Naive B cell (primary cell): ENCODE measurements around the gene KCNH6. TPM values are rescaled to one million over a fixed set of nuclear protein-coding genes. Genes with fewer than 3 reads are reported as not detected.

Source experiments
- ATAC-seq, 2 donors: fragments of 150-1000 bp; cut with Tn5 transposase; 2 replicates each; pipeline ENCODE4 v1.10.0; 2021; ENCODE audit warnings: low read depth in 2 of 2, mild to moderate bottlenecking in 2 of 2, moderate library complexity in 2 of 2
- DNase-seq: peaks from one replicate; pipeline ENCODE4 v3.0.0; 2022
- H3K27ac Mint-ChIP-seq, 6 donors: one replicate each; pipeline ENCODE4 v1.8.0; 2020 to 2022; ENCODE audit warnings: mild to moderate bottlenecking in 6 of 6, mixed read lengths in 6 of 6, moderate library complexity in 5 of 6, inconsistent platforms in 2 of 6
- H3K27me3 Mint-ChIP-seq, 3 donors: one replicate each; pipeline ENCODE4 v1.8.0; 2021 to 2022; ENCODE audit warnings: mixed read lengths in 3 of 3, mild to moderate bottlenecking in 1 of 3
- H3K36me3 Mint-ChIP-seq, 2 donors: one replicate each; pipeline ENCODE4 v1.8.0; 2020 to 2022; ENCODE audit warnings: mixed read lengths in 2 of 2, inconsistent platforms in 1 of 2, mild to moderate bottlenecking in 1 of 2
- H3K4me1 Mint-ChIP-seq, 3 donors: one replicate each; pipeline ENCODE4 v1.8.0; 2020 to 2022; ENCODE audit warnings: mixed read lengths in 3 of 3, inconsistent platforms in 1 of 3, mild to moderate bottlenecking in 1 of 3, moderate library complexity in 1 of 3
- H3K4me3 Mint-ChIP-seq, 8 donors: one replicate each; pipeline ENCODE4 v1.8.0; 2020 to 2022; ENCODE audit warnings: mild to moderate bottlenecking in 8 of 8, mixed read lengths in 8 of 8, moderate library complexity in 8 of 8, inconsistent platforms in 2 of 8
- H3K9me3 Mint-ChIP-seq, 7 donors: one replicate each; pipeline ENCODE4 v1.8.0; 2020 to 2022; ENCODE audit warnings: mixed read lengths in 7 of 7, mild to moderate bottlenecking in 5 of 7, inconsistent platforms in 2 of 7, moderate library complexity in 1 of 7
- polyA plus RNA-seq, 6 donors: library from polyadenylated mRNA; unstranded; fragments of 300-500 nt; fragmentation: Illumina TruSeq; gene quantifications; one replicate each; pipeline ENCODE4 v1.2.3, GENCODE V29; 2021; ENCODE audit warnings: low read depth in 6 of 6

The KCNH6 gene
- polyA plus RNA-seq = not detected

- peaks cover 0 to 5% (median 0%) of the 10 kb centered on the region in 7 donors for H3K9me3 Mint-ChIP-seq
- H3K27ac Mint-ChIP-seq = peak within 1 kb of the TSS in 3 of 6 donors; percentile 33 to 75 (median 62)
- peaks cover 0 to 8% of the 10 kb centered on the region in 2 donors for H3K36me3 Mint-ChIP-seq
- H3K27me3 Mint-ChIP-seq = peaks cover 36 to 78% (median 58%) of the 10 kb centered on the region in 3 donors
- ATAC-seq = no peak
- peak within 1 kb of the TSS in 5 of 8 donors; percentile 34 to 84 (median 61) for H3K4me3 Mint-ChIP-seq
- peaks cover 0 to 14% (median 7%) of the 10 kb centered on the region in 3 donors for H3K4me1 Mint-ChIP-seq
- no peak for DNase-seq
Measured at GRCh38 chr17:63523253-63523855, at the start of gene KCNH6. Gene KCNH6, plus strand, starts transcription at chr17:63523358. Its CDS starts 56 bp downstream, at chr17:63523414.

- Mint-ChIP-seq H3K4me3 (peak overlapping the region in 1 of 8 donors; percentile 31), H3K4me1 (peaks cover 13 to 19% (median 19%) of the 10 kb centered on the region in 3 donors), H3K27ac (no peak overlapping the region), H3K36me3 (no peaks in the 10 kb centered on the region), H3K27me3 (peaks cover 30 to 57% (median 43%) of the 10 kb centered on the region in 3 donors), H3K9me3 (no peaks in the 10 kb centered on the region)
- DNase-seq = no peak
- ATAC-seq = no peak
Measured at GRCh38 chr17:63474174-63474573, 49.0 kb upstream of the KCNH6 start.

- no peak overlapping the region for H3K27ac Mint-ChIP-seq
- no peak for DNase-seq
- H3K4me3 Mint-ChIP-seq = peak overlapping the region in 5 of 8 donors; percentile 31 to 86 (median 64)
Measured at GRCh38 chr17:63474586-63475460, 48.3 kb upstream of the KCNH6 start.

GRCh38 chr17:63475491-63476412 lies 47.4 kb upstream of the KCNH6 start:
- no peak for ATAC-seq
- Mint-ChIP-seq H3K36me3 (no peaks in the 10 kb centered on the region), H3K9me3 (no peaks in the 10 kb centered on the region), H3K4me1 (peaks cover 13 to 22% (median 20%) of the 10 kb centered on the region in 3 donors), H3K27ac (peak overlapping the region in 1 of 6 donors; percentile 84), H3K4me3 (peak overlapping the region; percentile 44 to 89 (median 78)), H3K27me3 (peaks cover 30 to 60% (median 43%) of the 10 kb centered on the region in 3 donors)
- DNase-seq = no peak

More at GRCh38 chr17:63474586-63475460, 48.3 kb upstream of the KCNH6 start:
- Mint-ChIP-seq H3K4me1 (peaks cover 13 to 22% (median 20%) of the 10 kb centered on the region in 3 donors), H3K9me3 (no peaks in the 10 kb centered on the region), H3K27me3 (peaks cover 30 to 60% (median 49%) of the 10 kb centered on the region in 3 donors), H3K36me3 (no peaks in the 10 kb centered on the region)
- no peak for ATAC-seq

- H3K4me1 Mint-ChIP-seq = peaks cover 13 to 22% (median 20%) of the 10 kb centered on the region in 3 donors
- ATAC-seq = peak; percentile 8 to 12
- peaks cover 28 to 61% (median 43%) of the 10 kb centered on the region in 3 donors for H3K27me3 Mint-ChIP-seq
- H3K9me3 Mint-ChIP-seq = no peaks in the 10 kb centered on the region
- H3K27ac Mint-ChIP-seq = no peak overlapping the region
- no peak for DNase-seq
- H3K4me3 Mint-ChIP-seq = peak overlapping the region; percentile 44 to 89 (median 70)
- H3K36me3 Mint-ChIP-seq = no peaks in the 10 kb centered on the region
Measured at GRCh38 chr17:63476459-63476853, 46.7 kb upstream of the KCNH6 start.

GRCh38 chr17:63476854-63477479 lies 46.2 kb upstream of the KCNH6 start, which contains the start of gene ACE:
Gene ACE, plus strand, starts transcription at chr17:63477061. Its CDS starts 34 bp downstream, at chr17:63477095.
- peak within 1 kb of the TSS in 3 of 6 donors; percentile 27 to 92 (median 56) for H3K27ac Mint-ChIP-seq
- H3K4me3 Mint-ChIP-seq = peak within 1 kb of the TSS; percentile 76 to 90 (median 86)
- peak; percentile 30 for DNase-seq
- no peaks in the 10 kb centered on the region for H3K9me3 Mint-ChIP-seq
- peak; percentile 70 to 73 for ATAC-seq
- peaks cover 13 to 22% (median 20%) of the 10 kb centered on the region in 3 donors for H3K4me1 Mint-ChIP-seq
- peaks cover 23 to 61% (median 43%) of the 10 kb centered on the region in 3 donors for H3K27me3 Mint-ChIP-seq
- H3K36me3 Mint-ChIP-seq = no peaks in the 10 kb centered on the region

GRCh38 chr17:63477480-63478440 lies 45.4 kb upstream of the KCNH6 start:
- no peaks in the 10 kb centered on the region for H3K36me3 Mint-ChIP-seq
- ATAC-seq (peak; percentile 6 to 7), DNase-seq (no peak)
- peaks cover 18 to 66% (median 47%) of the 10 kb centered on the region in 3 donors for H3K27me3 Mint-ChIP-seq
- peak overlapping the region; percentile 76 to 90 (median 84) for H3K4me3 Mint-ChIP-seq
- peaks cover 13 to 22% (median 20%) of the 10 kb centered on the region in 3 donors for H3K4me1 Mint-ChIP-seq
- peak overlapping the region in 3 of 6 donors; percentile 27 to 92 (median 56) for H3K27ac Mint-ChIP-seq
- H3K9me3 Mint-ChIP-seq = no peaks in the 10 kb centered on the region

GRCh38 chr17:63478814-63479494 lies 44.2 kb upstream of the KCNH6 start:
- ATAC-seq (peak; percentile 70 to 75), DNase-seq (peak; percentile 58)
- H3K9me3 Mint-ChIP-seq = no peaks in the 10 kb centered on the region
- H3K27ac Mint-ChIP-seq = peak overlapping the region in 1 of 6 donors; percentile 30
- peak overlapping the region in 6 of 8 donors; percentile 16 to 58 (median 40) for H3K4me3 Mint-ChIP-seq
- no peaks in the 10 kb centered on the region for H3K36me3 Mint-ChIP-seq
- H3K4me1 Mint-ChIP-seq = peaks cover 13 to 22% (median 20%) of the 10 kb centered on the region in 3 donors
- peaks cover 17 to 67% (median 55%) of the 10 kb centered on the region in 3 donors for H3K27me3 Mint-ChIP-seq

GRCh38 chr17:63479495-63480184 lies 43.5 kb upstream of the KCNH6 start:
- Mint-ChIP-seq H3K4me3 (peak overlapping the region in 2 of 8 donors; percentile 33 to 41), H3K27me3 (peaks cover 12 to 60% (median 50%) of the 10 kb centered on the region in 3 donors), H3K9me3 (no peaks in the 10 kb centered on the region), H3K4me1 (peaks cover 13 to 22% (median 20%) of the 10 kb centered on the region in 3 donors), H3K27ac (no peak overlapping the region), H3K36me3 (no peaks in the 10 kb centered on the region)
- no peak for DNase-seq
- ATAC-seq = no peak

- H3K9me3 Mint-ChIP-seq = no peaks in the 10 kb centered on the region
- no peaks in the 10 kb centered on the region for H3K36me3 Mint-ChIP-seq
- ATAC-seq (no peak), DNase-seq (no peak)
- peaks cover 13 to 22% (median 16%) of the 10 kb centered on the region in 3 donors for H3K4me1 Mint-ChIP-seq
- H3K27ac Mint-ChIP-seq = peak overlapping the region in 1 of 6 donors; percentile 11
- peak overlapping the region in 1 of 8 donors; percentile 35 for H3K4me3 Mint-ChIP-seq
- H3K27me3 Mint-ChIP-seq = peaks cover 6 to 54% (median 44%) of the 10 kb centered on the region in 3 donors
Measured at GRCh38 chr17:63480192-63480784, 42.9 kb upstream of the KCNH6 start.
